Mesenchymal stem cell (in vitro differentiated cells and primary cell): Measurements from ENCODE around the gene BRSK2.
"Not testable (repeated sequence)": the region's sequence is repeated elsewhere in the genome, so short reads cannot be mapped to it uniquely, and the experiment has no call there.

Experiments used
- DNase-seq: peaks from one replicate; pipeline ENCODE4 v3.0.0-alpha.2; 2013
- H2AFZ ChIP-seq: one replicate; pipeline ENCODE4 v1.6.1; 2013; ENCODE audit warnings: low read depth, mild to moderate bottlenecking, control low read depth, inconsistent platforms, low read length, moderate library complexity
- H2AK5ac ChIP-seq: 2 replicates; pipeline ENCODE4 v1.6.1; 2013; ENCODE audit warnings: low read length, moderate library complexity, mild to moderate bottlenecking, inconsistent platforms; ENCODE audit not compliant: severe bottlenecking
- H2BK120ac ChIP-seq: one replicate; pipeline ENCODE4 v1.6.1; 2013; ENCODE audit warnings: low read depth, mild to moderate bottlenecking, inconsistent platforms, low read length, moderate library complexity
- H2BK12ac ChIP-seq, 2 experiments: one replicate each; pipeline ENCODE4 v1.6.1; 2013; ENCODE audit warnings: inconsistent platforms in 2 of 2, low read length in 2 of 2, mild to moderate bottlenecking in 2 of 2, moderate library complexity in 2 of 2, control low read depth in 1 of 2
- H2BK15ac ChIP-seq: one replicate; pipeline ENCODE4 v1.6.1; 2013; ENCODE audit warnings: mild to moderate bottlenecking, low read depth, inconsistent platforms; ENCODE audit not compliant: poor library complexity, severe bottlenecking
- H2BK5ac ChIP-seq: 2 replicates; pipeline ENCODE4 v1.6.1; 2013; ENCODE audit warnings: low read depth, mild to moderate bottlenecking, low read length, control low read depth, inconsistent platforms; ENCODE audit not compliant: poor library complexity, severe bottlenecking
- H3K14ac ChIP-seq, 2 experiments: one replicate each; pipeline ENCODE4 v1.6.1; 2013; ENCODE audit warnings: inconsistent platforms in 2 of 2, low read length in 2 of 2, control low read depth in 1 of 2, mild to moderate bottlenecking in 1 of 2, moderate library complexity in 1 of 2
- H3K18ac ChIP-seq, 2 experiments: one replicate each; pipeline ENCODE4 v1.6.1; 2013; ENCODE audit warnings: inconsistent platforms in 2 of 2, low read length in 2 of 2, control low read depth in 1 of 2, low read depth in 1 of 2, mild to moderate bottlenecking in 1 of 2
- H3K23ac ChIP-seq, 2 experiments: one replicate each; pipeline ENCODE4 v1.6.1; 2013; ENCODE audit warnings: inconsistent platforms in 2 of 2, low read length in 2 of 2, mild to moderate bottlenecking in 2 of 2, moderate library complexity in 2 of 2, control low read depth in 1 of 2
- H3K27ac ChIP-seq: 2 replicates; pipeline ENCODE4 v1.5.1; 2013; ENCODE audit warnings: mild to moderate bottlenecking, moderate library complexity, low read length, control low read depth, inconsistent platforms; ENCODE audit not compliant: poor library complexity, severe bottlenecking
- H3K27me3 ChIP-seq, 2 experiments: 2 replicates each; pipeline versions ENCODE4 v1.6.1 to v1.7.0; 2013; ENCODE audit warnings: low read length in 2 of 2, mild to moderate bottlenecking in 2 of 2, moderate library complexity in 2 of 2, control low read depth in 1 of 2, inconsistent platforms in 1 of 2; ENCODE audit not compliant: control insufficient read depth in 1 of 2, insufficient read depth in 1 of 2
- H3K36me3 ChIP-seq, 2 experiments: 2 replicates each; pipeline versions ENCODE4 v1.6.1 to v1.7.0; 2013; ENCODE audit warnings: low read length in 2 of 2, control low read depth in 1 of 2, inconsistent platforms in 1 of 2, low read depth in 1 of 2, mild to moderate bottlenecking in 1 of 2; ENCODE audit not compliant: insufficient read depth in 2 of 2, control insufficient read depth in 1 of 2
- H3K4ac ChIP-seq, 2 experiments: one replicate each; pipeline ENCODE4 v1.6.1; 2013; ENCODE audit warnings: inconsistent platforms in 2 of 2, low read length in 2 of 2, mild to moderate bottlenecking in 2 of 2, moderate library complexity in 2 of 2, control low read depth in 1 of 2, low read depth in 1 of 2
- H3K4me1 ChIP-seq: 2 replicates; pipeline ENCODE4 v1.6.1; 2013; ENCODE audit warnings: low read depth, low read length, control low read depth; ENCODE audit not compliant: control insufficient read depth, insufficient read depth
- H3K4me2 ChIP-seq: 2 replicates; pipeline ENCODE4 v1.6.1; 2013; ENCODE audit warnings: low read length, mild to moderate bottlenecking, inconsistent platforms; ENCODE audit not compliant: poor library complexity, severe bottlenecking
- H3K4me3 ChIP-seq, 2 experiments: 2 replicates each; pipeline versions ENCODE4 v1.5.1 to v1.7.0; 2013; ENCODE audit warnings: low read length in 2 of 2, mild to moderate bottlenecking in 2 of 2, control low read depth in 1 of 2, low read depth in 1 of 2; ENCODE audit not compliant: insufficient read depth in 1 of 2
- H3K79me1 ChIP-seq: replicated peaks from 2 replicates; pipeline ENCODE4 v1.6.1; 2013; ENCODE audit warnings: mild to moderate bottlenecking, control low read depth, low read length, inconsistent platforms; ENCODE audit not compliant: poor library complexity, severe bottlenecking
- H3K9ac ChIP-seq: 2 replicates; pipeline ENCODE4 v1.7.0; 2013; ENCODE audit warnings: mild to moderate bottlenecking, low read length, moderate library complexity
- H3K9me3 ChIP-seq: 2 replicates; pipeline ENCODE4 v1.7.0; 2013; ENCODE audit warnings: mild to moderate bottlenecking, low read length; ENCODE audit not compliant: control insufficient read depth
- H4K8ac ChIP-seq: one replicate; pipeline ENCODE4 v1.6.1; 2013; ENCODE audit warnings: inconsistent platforms, mild to moderate bottlenecking, low read length, moderate library complexity
- H4K91ac ChIP-seq: one replicate; pipeline ENCODE4 v1.6.1; 2013; ENCODE audit warnings: mild to moderate bottlenecking, low read length, inconsistent platforms
- WGBS: methylation state at CpG from one replicate; pipeline ENCODE4 v1.1.7; 2013; ENCODE audit warnings: mixed read lengths; 5-methylcytosine and 5-hydroxymethylcytosine counted together

Gene BRSK2

GRCh38 chr11:1358286-1358685 is 31.4 kb upstream of the BRSK2 start:
- H2BK15ac ChIP-seq = no peak overlapping the region
- H4K91ac ChIP-seq = no peak overlapping the region
- H3K23ac ChIP-seq = no peak overlapping the region
- H3K18ac ChIP-seq = no peak overlapping the region
- no peaks in the 10 kb centered on the region for H3K79me1 ChIP-seq
- no peak overlapping the region for H3K4me2 ChIP-seq
- no peak overlapping the region for H2BK5ac ChIP-seq
- no peak overlapping the region for H4K8ac ChIP-seq
- H3K4ac ChIP-seq = no peak overlapping the region
- H3K14ac ChIP-seq = no peak overlapping the region
- H3K27me3 ChIP-seq = peaks cover 5 to 41% of the 10 kb centered on the region in 2 experiments
- H3K36me3 ChIP-seq = no peaks in the 10 kb centered on the region
- H2AFZ ChIP-seq = no peak overlapping the region
- H2BK120ac ChIP-seq = no peak overlapping the region
- no peak for DNase-seq
- H3K27ac ChIP-seq = no peak overlapping the region
- 86% methylated on average over 16 of the region's 16 CpGs for WGBS
- H2AK5ac ChIP-seq = no peak overlapping the region
- no peak overlapping the region for H3K9ac ChIP-seq
- no peaks in the 10 kb centered on the region for H3K4me1 ChIP-seq
- H2BK12ac ChIP-seq = no peak overlapping the region
- peaks cover 7% of the 10 kb centered on the region for H3K9me3 ChIP-seq
- H3K4me3 ChIP-seq = no peak overlapping the region

GRCh38 chr11:1358931-1359330 is 30.8 kb upstream of the BRSK2 start:
- H3K79me1 ChIP-seq, H4K91ac ChIP-seq, H3K4ac ChIP-seq, H4K8ac ChIP-seq, H2BK5ac ChIP-seq, H3K18ac ChIP-seq, H3K9ac ChIP-seq, DNase-seq, H2BK15ac ChIP-seq, H2AK5ac ChIP-seq, H3K4me2 ChIP-seq, H3K4me3 ChIP-seq, H3K14ac ChIP-seq, H3K23ac ChIP-seq, H2AFZ ChIP-seq, H3K27ac ChIP-seq, H2BK12ac ChIP-seq, H2BK120ac ChIP-seq, H3K4me1 ChIP-seq, H3K36me3 ChIP-seq: not testable (repeated sequence)
- peaks cover 14% of the 10 kb centered on the region for H3K9me3 ChIP-seq
- H3K27me3 ChIP-seq = peaks cover 5 to 39% of the 10 kb centered on the region in 2 experiments
- WGBS = 89% methylated on average over 15 of the region's 17 CpGs

- Histone ChIP-seq H3K4ac (no peak overlapping the region), H3K23ac (no peak overlapping the region), H2AK5ac (no peak overlapping the region), H2AFZ (no peak overlapping the region), H2BK120ac (no peak overlapping the region), H4K8ac (no peak overlapping the region), H3K14ac (no peak overlapping the region), H2BK15ac (no peak overlapping the region), H4K91ac (no peak overlapping the region), H2BK12ac (no peak overlapping the region), H3K36me3 (no peaks in the 10 kb centered on the region), H3K4me3 (no peak overlapping the region), H3K27ac (no peak overlapping the region), H3K18ac (no peak overlapping the region), H2BK5ac (no peak overlapping the region), H3K4me2 (no peak overlapping the region), H3K4me1 (no peaks in the 10 kb centered on the region), H3K9ac (no peak overlapping the region), H3K9me3 (peaks cover 20% of the 10 kb centered on the region), H3K27me3 (peaks cover 7 to 32% of the 10 kb centered on the region in 2 experiments), H3K79me1 (no peaks in the 10 kb centered on the region)
- 89% methylated on average over 16 of the region's 16 CpGs for WGBS
- no peak for DNase-seq
Measured at GRCh38 chr11:1359556-1359955, 30.2 kb upstream of the BRSK2 start.

- Histone ChIP-seq H2BK120ac (no peak overlapping the region), H3K18ac (no peak overlapping the region), H3K4me2 (no peak overlapping the region), H3K9me3 (peaks cover 25% of the 10 kb centered on the region), H2BK5ac (no peak overlapping the region), H3K4me1 (no peaks in the 10 kb centered on the region), H4K91ac (no peak overlapping the region), H4K8ac (no peak overlapping the region), H3K36me3 (no peaks in the 10 kb centered on the region), H2BK12ac (no peak overlapping the region), H3K14ac (no peak overlapping the region), H3K79me1 (no peaks in the 10 kb centered on the region), H2AK5ac (no peak overlapping the region), H3K4ac (no peak overlapping the region), H2BK15ac (no peak overlapping the region), H3K27ac (no peak overlapping the region), H3K4me3 (no peak overlapping the region), H3K27me3 (peaks cover 8 to 30% of the 10 kb centered on the region in 2 experiments), H3K23ac (no peak overlapping the region), H3K9ac (no peak overlapping the region), H2AFZ (no peak overlapping the region)
- DNase-seq = no peak
- WGBS = 84% methylated on average over 20 of the region's 20 CpGs
Measured at GRCh38 chr11:1360181-1360834, 29.4 kb upstream of the BRSK2 start.
